Upper lobe of right lung (tissue), 1 donor: ENCODE measurements around the gene WLS. TPM values are rescaled to one million over a fixed set of nuclear protein-coding genes. Genes with fewer than 3 reads are reported as not detected.

ENCODE experiments used
- ATAC-seq: fragments of 200-7000 bp; cut with Tn5 transposase; one replicate; pipeline ENCODE4 v1.9.1; 2020; ENCODE audit warnings: mild to moderate bottlenecking, moderate library complexity
- DNase-seq: peaks from one replicate; pipeline ENCODE4 v3.0.0-alpha.2; 2020
- H3K27ac ChIP-seq: fragments of 200-600 bp; one replicate; pipeline ENCODE4 v1.8.0; 2022
- H3K27me3 ChIP-seq: fragments of 200-600 bp; one replicate; pipeline ENCODE4 v1.8.0; 2022; ENCODE audit warnings: mild to moderate bottlenecking
- H3K36me3 ChIP-seq: fragments of 200-600 bp; one replicate; pipeline ENCODE4 v1.8.0; 2022
- H3K4me1 ChIP-seq: fragments of 200-600 bp; one replicate; pipeline ENCODE4 v1.8.0; 2022
- H3K4me3 ChIP-seq: fragments of 200-600 bp; one replicate; pipeline ENCODE4 v1.8.0; 2022; ENCODE audit warnings: mild to moderate bottlenecking
- H3K9me3 ChIP-seq: fragments of 200-600 bp; one replicate; pipeline ENCODE4 v1.8.0; 2022
- CTCF ChIP-seq: fragments of 200-600 bp; IDR thresholded peaks from one replicate; pipeline ENCODE4 v1.8.0; 2022; ENCODE audit warnings: antibody characterized with exemption
- intact Hi-C: fragments of 100-400 bp; cut with DNase I; formaldehyde crosslinking; loops from one replicate; pipeline ENCODE4 v1.11.0; 2022
- total RNA-seq: library from RNA; stranded (reverse); fragmentation: NEBNext Ultra II Directional; extraction: Animal tissue kit (Norgen Biotek cat#: 25700); gene quantifications from one replicate; pipeline ENCODE4 v1.2.1, GENCODE V29; 2021
- donor health status: DM: no; HTN: yes; CAD: no; lungs with severe emphysema.

The WLS gene
- total RNA-seq, 1 donor from 2014 or later = 89.8 TPM

DNA sequence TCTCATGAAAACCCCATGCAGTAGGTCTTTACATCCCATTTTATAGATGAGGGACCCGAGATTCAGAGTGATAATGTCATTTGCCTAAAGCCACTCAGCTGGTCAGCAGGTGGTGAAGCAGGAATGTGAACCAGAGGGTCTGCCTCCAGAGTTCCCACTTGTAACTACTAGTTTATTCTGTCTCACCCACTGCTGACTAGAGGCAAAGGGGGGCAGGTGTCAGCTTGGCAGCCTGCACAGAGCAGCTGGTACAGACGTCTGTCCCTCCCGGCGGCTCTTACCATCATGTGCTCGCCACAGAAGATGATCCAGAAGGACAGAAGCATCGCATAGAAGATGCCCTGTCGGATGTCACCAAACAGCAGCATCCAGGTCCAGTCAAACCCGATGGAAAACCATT, 82.4 kb downstream of the WLS start:
- Histone ChIP-seq H3K9me3 (no peaks in the 10 kb centered on the region), H3K27me3 (no peaks in the 10 kb centered on the region), H3K27ac (no peak overlapping the region), H3K4me1 (no peaks in the 10 kb centered on the region), H3K36me3 (peaks cover 64% of the 10 kb centered on the region), H3K4me3 (no peak overlapping the region)
- no peak for TF ChIP-seq CTCF
- no peak for ATAC-seq
- no peak for DNase-seq
- intact Hi-C loops = no loop called here

- no peak for ATAC-seq
- no peaks in the 10 kb centered on the region for H3K9me3 ChIP-seq
- H3K4me1 ChIP-seq = no peaks in the 10 kb centered on the region
- no peak for TF ChIP-seq CTCF
- H3K4me3 ChIP-seq = no peak overlapping the region
- no peaks in the 10 kb centered on the region for H3K27me3 ChIP-seq
- DNase-seq = no peak
- H3K36me3 ChIP-seq = peaks cover 59% of the 10 kb centered on the region
- no peak overlapping the region for H3K27ac ChIP-seq
- intact Hi-C loops = no loop called here
Measured at GRCh38 chr1:68149110-68149798, 83.1 kb downstream of the WLS start.

GRCh38 chr1:68148631-68149030, 83.7 kb downstream of the WLS start:
- Histone ChIP-seq H3K4me1 (no peaks in the 10 kb centered on the region), H3K36me3 (peaks cover 62% of the 10 kb centered on the region), H3K27ac (no peak overlapping the region), H3K27me3 (no peaks in the 10 kb centered on the region), H3K4me3 (no peak overlapping the region), H3K9me3 (no peaks in the 10 kb centered on the region)
- no peak for ATAC-seq
- no peak for TF ChIP-seq CTCF
- intact Hi-C loops = no loop called here
- DNase-seq = no peak

DNA sequence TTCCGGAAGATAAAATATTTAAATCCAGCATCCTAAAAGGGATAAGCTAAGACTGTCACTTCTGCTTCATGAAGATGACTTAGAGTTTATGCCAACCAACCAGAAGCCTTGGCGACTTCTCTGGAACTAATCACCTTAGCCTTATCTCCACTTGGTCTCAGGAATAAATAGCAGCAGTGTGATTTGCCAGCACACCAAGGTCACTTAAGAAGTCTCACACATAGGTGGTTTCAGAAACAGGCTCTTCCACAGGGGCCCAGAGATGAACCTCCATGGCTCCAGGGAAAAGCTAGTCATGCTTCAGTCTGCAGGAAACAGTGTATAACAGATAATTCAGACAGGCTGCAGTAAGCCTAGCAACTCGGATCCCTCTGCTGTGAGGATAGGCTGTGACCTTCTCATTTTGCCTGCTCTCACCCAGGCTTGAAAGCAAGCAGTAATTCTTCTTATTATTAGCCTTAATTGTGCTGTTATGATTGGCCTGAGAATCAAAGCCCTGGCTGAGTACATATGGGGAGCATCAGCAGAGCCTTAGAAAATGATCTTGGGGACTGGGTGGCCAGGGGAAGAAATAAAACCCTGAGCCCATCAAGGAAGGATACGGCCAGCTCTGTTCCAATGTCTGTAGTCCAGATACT, 84.7 kb downstream of the WLS start:
- no peak for DNase-seq

GRCh38 chr1:68145418-68146126, 86.8 kb downstream of the WLS start:
- no peak for DNase-seq
- Histone ChIP-seq H3K27me3 (no peaks in the 10 kb centered on the region), H3K27ac (peak overlapping the region; percentile 20), H3K4me1 (peaks cover 6% of the 10 kb centered on the region), H3K36me3 (peaks cover 47% of the 10 kb centered on the region), H3K9me3 (no peaks in the 10 kb centered on the region), H3K4me3 (no peak overlapping the region)
- intact Hi-C loops = no loop called here
- peak; percentile 34 for ATAC-seq
- TF ChIP-seq CTCF = no peak

More for the DNA sequence above, 84.7 kb downstream of the WLS start:
- intact Hi-C loops = no loop called here
- Histone ChIP-seq H3K36me3 (peaks cover 62% of the 10 kb centered on the region), H3K4me3 (no peak overlapping the region), H3K27me3 (no peaks in the 10 kb centered on the region), H3K4me1 (no peaks in the 10 kb centered on the region), H3K27ac (no peak overlapping the region), H3K9me3 (no peaks in the 10 kb centered on the region)
- ATAC-seq = no peak
- TF ChIP-seq CTCF = no peak
